Osteoblast (primary cell): Measurements from ENCODE around the gene GADD45G. TPM values are rescaled to one million over a fixed set of nuclear protein-coding genes. Genes with fewer than 3 reads are reported as not detected.

Experiments used
- DNase-seq: peaks from one replicate; pipeline ENCODE4 v3.0.0; 2011; ENCODE audit warnings: low spot score, mixed read lengths; ENCODE audit not compliant: insufficient read length; ENCODE audit errors: missing footprints
- H2AFZ ChIP-seq: 2 replicates; pipeline ENCODE4 v1.6.0; 2011; ENCODE audit warnings: mild to moderate bottlenecking, low read length
- H3K27ac ChIP-seq: 2 replicates; pipeline ENCODE4 v1.5.1; 2011; ENCODE audit warnings: mild to moderate bottlenecking, low read depth, low read length, moderate library complexity
- H3K27me3 ChIP-seq: 2 replicates; pipeline ENCODE4 v1.6.0; 2012; ENCODE audit warnings: mild to moderate bottlenecking, control low read depth, inconsistent platforms, low read length, moderate library complexity; ENCODE audit not compliant: insufficient read depth
- H3K36me3 ChIP-seq: 2 replicates; pipeline ENCODE4 v1.5.1; 2011; ENCODE audit warnings: mild to moderate bottlenecking, low read length, control low read depth, moderate library complexity; ENCODE audit not compliant: insufficient read depth
- H3K4me1 ChIP-seq: 2 replicates; pipeline ENCODE4 v1.5.1; 2011; ENCODE audit warnings: mild to moderate bottlenecking, low read length, control low read depth, moderate library complexity; ENCODE audit not compliant: insufficient read depth
- H3K4me2 ChIP-seq: 2 replicates; pipeline ENCODE4 v1.6.0; 2011; ENCODE audit warnings: mild to moderate bottlenecking, low read length; ENCODE audit not compliant: insufficient read depth
- H3K4me3 ChIP-seq: fragments of 200-600 bp; sonication (generic); 3 replicates; pipeline ENCODE4 v1.5.1; 2012; ENCODE audit warnings: mild to moderate bottlenecking, low read length, inconsistent platforms; ENCODE audit not compliant: insufficient read depth
- H3K79me2 ChIP-seq: 2 replicates; pipeline ENCODE4 v1.6.0; 2012; ENCODE audit warnings: mild to moderate bottlenecking, low read length, control low read depth, inconsistent platforms; ENCODE audit not compliant: insufficient read depth
- H3K9me3 ChIP-seq: 2 replicates; pipeline ENCODE4 v1.5.1; 2011; ENCODE audit warnings: low read depth, low read length, control low read depth
- H4K20me1 ChIP-seq: 2 replicates; pipeline ENCODE4 v1.6.0; 2012; ENCODE audit warnings: mild to moderate bottlenecking, low read length, control low read depth; ENCODE audit not compliant: insufficient read depth
- CTCF ChIP-seq: IDR thresholded peaks from 2 replicates; pipeline ENCODE4 v1.5.1; 2011; ENCODE audit warnings: mild to moderate bottlenecking, low read depth, low read length, moderate library complexity; ENCODE audit errors: extremely low read depth
- total RNA-seq: library from RNA; depleted of rRNA; stranded (reverse); fragments of >200 nt; gene quantifications from 2 replicates; pipeline ENCODE4 v1.2.3, GENCODE V29; 2012

GADD45G gene
- total RNA-seq, 1 donor, result under 0.01 TPM

GRCh38 chr9:89558196-89558899 is 46.5 kb upstream of the GADD45G start:
- Histone ChIP-seq H3K36me3 (no peaks in the 10 kb centered on the region), H3K27me3 (peaks cover 17% of the 10 kb centered on the region), H3K27ac (no peak overlapping the region), H3K4me3 (no peak overlapping the region), H3K79me2 (no peaks in the 10 kb centered on the region), H3K4me1 (peaks cover 9% of the 10 kb centered on the region), H3K4me2 (no peak overlapping the region), H3K9me3 (no peaks in the 10 kb centered on the region), H4K20me1 (no peaks in the 10 kb centered on the region), H2AFZ (no peak overlapping the region)
- DNase-seq, result no peak
- TF ChIP-seq CTCF, result no peak

- Histone ChIP-seq H3K79me2 (no peaks in the 10 kb centered on the region), H2AFZ (no peak overlapping the region), H3K27ac (no peak overlapping the region), H3K9me3 (no peaks in the 10 kb centered on the region), H3K27me3 (peaks cover 17% of the 10 kb centered on the region), H3K4me3 (no peak overlapping the region), H3K4me2 (no peak overlapping the region), H3K36me3 (no peaks in the 10 kb centered on the region), H3K4me1 (peaks cover 9% of the 10 kb centered on the region), H4K20me1 (no peaks in the 10 kb centered on the region)
- TF ChIP-seq CTCF, result no peak
- no peak for DNase-seq
Observed at GRCh38 chr9:89558948-89559347, 45.9 kb upstream of the GADD45G start.

DNA sequence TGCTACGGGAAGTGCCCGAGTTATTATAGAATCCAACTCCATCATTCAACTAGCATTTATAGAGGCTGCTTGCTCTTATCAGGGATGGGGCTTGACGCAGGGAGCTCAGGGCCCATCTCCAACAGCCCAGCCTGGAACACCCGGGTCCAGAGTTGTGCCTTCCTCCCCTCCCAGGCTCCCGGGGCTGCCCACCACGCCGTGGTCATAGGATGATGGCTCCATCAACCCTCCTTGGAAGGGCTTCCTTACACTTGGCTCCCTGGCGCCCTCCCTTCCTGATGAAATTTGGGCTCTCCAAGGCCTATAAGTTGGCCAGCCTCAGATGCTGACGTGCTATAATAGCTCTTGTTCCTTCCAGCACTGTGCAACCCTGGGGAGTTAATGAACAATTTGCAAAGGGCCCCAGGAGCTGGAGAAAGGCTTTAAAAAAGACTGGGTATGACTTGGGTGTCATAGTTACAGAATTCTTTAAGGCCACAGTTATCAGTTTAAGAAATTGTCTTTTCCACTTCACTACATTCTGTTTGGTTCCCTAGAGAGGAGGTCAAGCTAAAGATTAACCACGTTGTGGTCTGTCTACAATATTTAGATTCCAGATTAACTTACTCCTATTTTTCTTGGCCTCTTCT is 42.5 kb upstream of the GADD45G start:
- Histone ChIP-seq H3K4me1 (no peaks in the 10 kb centered on the region), H2AFZ (no peak overlapping the region), H3K79me2 (no peaks in the 10 kb centered on the region), H3K4me3 (no peak overlapping the region), H3K9me3 (no peaks in the 10 kb centered on the region), H3K36me3 (no peaks in the 10 kb centered on the region), H3K27me3 (peaks cover 17% of the 10 kb centered on the region), H3K27ac (no peak overlapping the region), H4K20me1 (no peaks in the 10 kb centered on the region), H3K4me2 (no peak overlapping the region)
- no peak for DNase-seq
- TF ChIP-seq CTCF, result no peak

DNA sequence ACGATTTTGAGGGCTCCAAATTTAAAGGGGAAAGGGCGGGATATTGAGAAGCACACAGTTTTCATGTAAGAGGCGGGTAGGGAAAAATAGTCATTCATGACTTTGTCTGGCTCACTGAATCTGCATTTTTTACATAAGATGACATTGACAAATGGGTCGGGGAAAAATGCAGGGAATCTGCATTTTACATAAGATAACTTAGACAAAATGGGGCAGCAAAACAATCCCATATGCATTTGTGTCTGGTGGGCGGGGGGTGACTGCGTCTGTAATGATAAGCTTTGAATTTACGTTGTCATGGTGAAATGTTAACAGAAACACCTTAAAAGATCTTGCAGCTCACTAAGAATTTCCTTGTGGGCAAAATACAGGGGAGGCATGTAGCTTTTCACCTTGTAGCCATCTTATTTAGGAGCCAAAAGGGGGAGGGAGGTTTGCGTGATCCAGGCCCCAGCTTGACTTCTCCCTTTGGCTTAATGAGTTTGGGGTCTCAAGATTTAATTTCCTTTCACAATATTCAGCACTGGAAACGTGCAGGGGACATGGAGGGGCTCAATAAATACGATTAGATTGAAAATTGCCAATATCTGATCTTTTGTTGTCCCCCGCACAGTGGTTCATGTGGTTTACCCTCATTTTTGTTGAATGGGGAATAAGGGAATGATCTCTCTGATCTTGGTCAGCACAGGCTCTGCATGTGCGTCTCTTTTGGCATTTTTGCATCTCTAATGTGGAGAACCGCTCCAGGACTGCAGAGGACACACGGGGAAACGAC is 41.1 kb upstream of the GADD45G start:
- no peaks in the 10 kb centered on the region for H4K20me1 ChIP-seq
- no peak overlapping the region for H3K27ac ChIP-seq
- no peaks in the 10 kb centered on the region for H3K9me3 ChIP-seq
- no peaks in the 10 kb centered on the region for H3K4me1 ChIP-seq
- DNase-seq, result no peak
- no peak overlapping the region for H2AFZ ChIP-seq
- peaks cover 8% of the 10 kb centered on the region for H3K27me3 ChIP-seq
- TF ChIP-seq CTCF, result no peak
- no peaks in the 10 kb centered on the region for H3K79me2 ChIP-seq
- no peaks in the 10 kb centered on the region for H3K36me3 ChIP-seq
- no peak overlapping the region for H3K4me2 ChIP-seq
- H3K4me3 ChIP-seq, result no peak overlapping the region
